GM21447 (cell line): ENCODE results near the gene CASR.
"Not testable (repeated sequence)": the region's sequence is repeated elsewhere in the genome, so short reads cannot be mapped to it uniquely, and the experiment has no call there.

ENCODE experiments used
- ATAC-seq: cut with Tn5 transposase; IDR thresholded peaks from one replicate; pipeline ENCODE4 v1.9.1; 2021; ENCODE audit not compliant: unreplicated experiment

CASR gene, protein sequence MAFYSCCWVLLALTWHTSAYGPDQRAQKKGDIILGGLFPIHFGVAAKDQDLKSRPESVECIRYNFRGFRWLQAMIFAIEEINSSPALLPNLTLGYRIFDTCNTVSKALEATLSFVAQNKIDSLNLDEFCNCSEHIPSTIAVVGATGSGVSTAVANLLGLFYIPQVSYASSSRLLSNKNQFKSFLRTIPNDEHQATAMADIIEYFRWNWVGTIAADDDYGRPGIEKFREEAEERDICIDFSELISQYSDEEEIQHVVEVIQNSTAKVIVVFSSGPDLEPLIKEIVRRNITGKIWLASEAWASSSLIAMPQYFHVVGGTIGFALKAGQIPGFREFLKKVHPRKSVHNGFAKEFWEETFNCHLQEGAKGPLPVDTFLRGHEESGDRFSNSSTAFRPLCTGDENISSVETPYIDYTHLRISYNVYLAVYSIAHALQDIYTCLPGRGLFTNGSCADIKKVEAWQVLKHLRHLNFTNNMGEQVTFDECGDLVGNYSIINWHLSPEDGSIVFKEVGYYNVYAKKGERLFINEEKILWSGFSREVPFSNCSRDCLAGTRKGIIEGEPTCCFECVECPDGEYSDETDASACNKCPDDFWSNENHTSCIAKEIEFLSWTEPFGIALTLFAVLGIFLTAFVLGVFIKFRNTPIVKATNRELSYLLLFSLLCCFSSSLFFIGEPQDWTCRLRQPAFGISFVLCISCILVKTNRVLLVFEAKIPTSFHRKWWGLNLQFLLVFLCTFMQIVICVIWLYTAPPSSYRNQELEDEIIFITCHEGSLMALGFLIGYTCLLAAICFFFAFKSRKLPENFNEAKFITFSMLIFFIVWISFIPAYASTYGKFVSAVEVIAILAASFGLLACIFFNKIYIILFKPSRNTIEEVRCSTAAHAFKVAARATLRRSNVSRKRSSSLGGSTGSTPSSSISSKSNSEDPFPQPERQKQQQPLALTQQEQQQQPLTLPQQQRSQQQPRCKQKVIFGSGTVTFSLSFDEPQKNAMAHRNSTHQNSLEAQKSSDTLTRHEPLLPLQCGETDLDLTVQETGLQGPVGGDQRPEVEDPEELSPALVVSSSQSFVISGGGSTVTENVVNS

DNA sequence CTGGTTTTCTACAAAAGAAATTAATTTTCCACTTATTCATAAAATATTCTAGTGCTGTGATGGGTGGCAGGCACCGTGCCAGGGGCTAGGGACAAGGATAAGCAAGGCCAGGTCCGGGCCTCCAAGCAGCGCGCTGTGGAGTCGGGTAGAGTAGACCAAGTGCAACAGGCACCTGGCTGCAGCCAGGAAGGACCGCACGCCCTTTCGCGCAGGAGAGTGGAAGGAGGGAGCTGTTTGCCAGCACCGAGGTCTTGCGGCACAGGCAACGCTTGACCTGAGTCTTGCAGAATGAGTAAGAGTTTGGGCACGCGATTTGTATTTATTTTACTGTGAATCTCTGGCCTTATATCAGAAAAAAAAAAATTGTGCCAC, at the start of gene CASR:
TSS of gene CASR (plus strand) at position 148 of the 372 bp plus-strand sequence. CDS start 70,522 bp downstream, outside the sequence.
- ATAC-seq: no peak

DNA sequence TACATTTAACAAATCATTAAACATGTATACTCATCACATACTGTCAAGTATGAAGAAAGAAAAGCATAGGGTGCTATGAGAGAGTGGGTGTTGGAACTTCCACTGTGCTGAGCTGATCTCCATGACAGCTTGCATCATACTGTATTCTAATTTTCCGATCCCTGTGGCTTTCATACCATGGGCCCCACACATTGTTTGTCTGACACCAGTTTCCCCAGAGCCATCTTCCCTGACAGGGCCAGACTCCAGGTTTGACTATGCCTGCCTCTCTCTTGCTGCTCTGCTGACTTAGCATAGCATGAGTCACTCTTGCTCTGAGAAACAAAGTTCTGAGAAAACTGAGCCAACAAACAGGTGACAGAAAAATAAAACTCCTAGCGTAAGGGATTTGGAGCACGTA, 37.0 kb upstream of the CASR start:
- peak; percentile 87 for ATAC-seq

- ATAC-seq: no peak
These were observed 34.4 kb upstream of the CASR start for GRCh38 chr3:122148941-122149627.

DNA sequence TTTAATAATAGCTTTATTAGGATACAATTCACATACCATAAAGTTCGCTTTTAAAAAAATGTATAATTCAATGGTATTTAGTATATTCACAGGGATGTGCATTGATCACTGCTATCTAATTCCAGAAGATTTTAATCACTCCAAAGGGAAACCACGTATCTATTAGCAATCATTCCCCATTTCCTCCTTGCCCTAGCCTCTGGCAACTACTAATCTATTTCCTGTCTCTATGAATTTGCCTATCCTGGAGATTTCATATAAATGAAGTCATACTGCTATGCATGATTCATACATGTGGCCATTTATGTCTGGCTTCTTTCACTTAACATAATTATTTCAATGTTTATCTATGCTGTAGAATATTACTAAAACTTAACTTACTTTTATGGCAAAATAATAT, 32.0 kb upstream of the CASR start:
- no peak for ATAC-seq

DNA sequence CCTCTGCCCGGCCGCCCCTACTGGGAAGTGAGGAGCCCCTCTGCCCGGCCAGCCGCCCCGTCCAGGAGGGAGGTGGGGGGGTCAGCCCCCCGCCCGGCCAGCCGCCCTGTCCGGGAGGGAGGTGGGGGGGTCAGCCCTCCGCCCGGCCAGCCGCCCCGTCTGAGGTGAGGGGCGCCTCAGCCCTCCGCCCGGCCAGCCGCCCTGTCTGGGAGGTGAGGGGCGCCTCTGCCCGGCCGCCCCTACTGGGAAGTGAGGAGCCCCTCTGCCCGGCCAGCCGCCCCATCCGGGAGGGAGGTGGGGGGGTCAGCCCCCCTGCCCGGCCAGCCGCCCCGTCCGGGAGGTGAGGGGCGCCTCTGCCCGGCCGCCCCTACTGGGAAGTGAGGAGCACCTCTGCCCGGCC, 18.5 kb upstream of the CASR start:
- ATAC-seq: not testable (repeated sequence)

GRCh38 chr3:122167630-122168029, 15.8 kb upstream of the CASR start:
- no peak for ATAC-seq

GRCh38 chr3:122168044-122168443, 15.4 kb upstream of the CASR start:
- ATAC-seq: no peak

DNA sequence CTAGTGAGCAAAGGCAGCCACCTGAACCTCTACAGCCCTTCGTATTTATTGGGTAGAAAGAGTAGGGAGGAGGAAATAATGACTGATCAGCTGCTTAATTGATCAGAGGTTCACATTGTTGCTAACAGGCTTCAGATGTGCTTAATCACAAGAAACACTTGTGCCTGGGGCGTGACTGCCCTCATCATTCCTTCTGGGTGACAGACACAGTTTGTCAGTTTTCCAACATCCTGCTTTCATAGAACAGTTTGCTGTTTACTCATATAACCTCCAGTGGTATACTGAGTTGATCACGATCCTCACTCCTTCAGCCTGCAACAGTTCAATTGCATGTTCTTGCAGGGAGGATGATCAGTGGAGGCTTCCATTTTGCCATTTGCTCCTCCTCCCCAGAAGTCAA, 13.6 kb upstream of the CASR start:
- no peak for ATAC-seq

GRCh38 chr3:122171361-122171760, 12.1 kb upstream of the CASR start:
- ATAC-seq: not testable (repeated sequence)

DNA sequence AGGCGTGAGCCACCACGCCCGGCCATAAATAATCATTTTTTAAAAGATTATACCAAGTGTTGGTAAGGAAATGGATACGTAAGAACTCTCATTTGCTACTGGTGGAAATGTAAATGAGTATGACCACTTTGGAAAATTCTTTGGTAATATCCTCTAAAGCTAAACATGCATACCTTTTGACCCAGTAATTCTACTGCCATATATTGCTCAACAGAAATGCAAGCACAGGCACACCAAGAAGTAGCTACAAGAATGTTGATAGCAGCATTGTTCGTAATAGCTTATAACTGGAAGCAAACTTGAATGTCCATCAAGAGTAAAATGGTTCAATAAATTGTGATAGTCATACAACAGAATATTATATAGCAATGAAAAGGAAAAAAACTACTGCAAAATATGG, 4.8 kb upstream of the CASR start:
- ATAC-seq: no peak

DNA sequence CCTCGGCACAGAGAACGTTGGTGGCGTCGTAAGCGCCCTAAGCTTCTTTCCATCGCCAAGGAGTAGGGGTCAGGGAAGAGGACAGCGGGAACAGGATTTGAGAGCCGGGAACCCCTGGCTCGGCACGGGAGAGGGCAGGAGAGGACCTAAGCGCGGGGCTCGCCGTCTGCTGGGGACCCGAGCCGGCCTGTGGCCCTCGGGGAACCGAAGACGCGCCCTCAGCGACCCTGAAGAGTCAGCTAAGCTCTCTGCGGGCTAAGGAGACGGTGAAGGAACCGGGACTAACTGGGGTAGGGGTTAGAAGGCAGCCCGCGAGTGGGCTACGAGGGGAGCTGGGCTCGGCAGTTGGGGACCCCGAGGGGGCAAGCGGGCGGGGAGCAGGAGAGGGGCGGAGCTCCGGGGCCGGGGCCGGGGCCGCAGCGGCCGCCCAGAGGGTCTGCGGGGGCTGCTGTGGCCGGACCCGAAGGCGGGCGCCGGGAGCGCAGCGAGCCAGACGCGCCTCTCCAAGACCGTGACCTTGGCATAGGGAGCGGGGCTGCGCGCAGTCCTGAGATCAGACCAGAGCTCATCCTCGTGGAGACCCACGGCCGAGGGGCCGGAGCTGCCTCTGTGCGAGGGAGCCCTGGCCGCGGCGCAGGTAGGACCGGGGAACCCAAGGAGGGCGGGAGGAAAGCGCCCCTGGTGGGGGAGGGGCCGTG, 574 bp downstream of the CASR start:
- no peak for ATAC-seq

DNA sequence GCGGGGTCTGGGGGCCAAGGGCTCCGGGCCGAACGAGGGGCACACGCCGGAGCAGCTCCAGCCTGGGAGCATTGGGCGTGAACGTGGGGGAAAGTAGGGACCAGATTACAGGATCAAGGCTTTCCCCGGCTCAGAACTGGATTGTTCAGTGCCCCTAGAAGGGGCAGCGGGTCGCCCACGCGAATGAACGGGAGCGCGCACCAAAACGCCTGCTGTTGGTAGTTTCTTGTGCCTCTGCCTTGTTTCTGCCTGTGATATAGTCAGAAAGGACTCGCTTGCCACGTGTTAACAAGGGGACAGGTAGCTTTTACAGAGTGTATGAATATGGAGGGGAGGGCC, 1.1 kb downstream of the CASR start:
- ATAC-seq: no peak

DNA sequence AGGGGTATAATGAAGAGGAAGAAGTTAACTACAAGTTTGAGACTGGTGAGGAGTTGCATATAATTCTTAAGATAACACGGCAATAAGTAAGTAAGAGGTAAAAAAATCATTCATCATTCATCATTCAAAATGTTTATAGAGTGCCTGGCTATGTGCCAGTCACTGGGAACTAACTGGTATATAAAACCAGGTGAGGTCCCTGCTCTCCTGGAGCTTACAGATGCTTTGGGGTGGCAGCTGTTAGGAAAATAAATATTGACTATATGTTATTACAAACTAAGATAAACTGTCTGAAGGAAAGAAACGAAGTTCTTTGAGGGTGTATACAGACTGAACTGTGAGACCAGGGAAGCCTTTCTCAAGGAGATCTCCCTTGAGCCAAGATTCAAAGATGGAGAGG, 2.9 kb downstream of the CASR start:
- ATAC-seq: no peak

- no peak for ATAC-seq
These were observed 5.3 kb downstream of the CASR start for GRCh38 chr3:122188737-122189136.

DNA sequence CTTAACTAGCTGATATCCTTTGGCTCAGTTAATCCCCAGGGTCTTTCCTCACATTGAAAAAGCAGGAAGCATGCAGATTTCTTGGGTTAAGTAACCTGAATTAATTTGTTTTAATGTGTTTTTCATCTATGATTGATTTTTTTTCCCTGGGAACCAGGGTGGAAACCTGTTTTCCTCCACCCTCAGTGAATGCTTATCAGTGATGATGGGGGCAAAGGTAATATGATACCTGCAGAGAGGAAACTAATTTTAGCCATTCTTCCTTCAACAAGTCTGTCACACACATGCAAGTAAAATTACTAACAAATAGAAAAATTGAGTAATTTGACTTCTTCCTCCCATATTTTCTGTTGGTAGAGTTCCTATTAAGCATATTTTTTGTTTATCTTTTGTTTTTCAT, 5.9 kb downstream of the CASR start:
- ATAC-seq: no peak

GRCh38 chr3:122190525-122190924, 7.1 kb downstream of the CASR start:
- ATAC-seq: no peak

DNA sequence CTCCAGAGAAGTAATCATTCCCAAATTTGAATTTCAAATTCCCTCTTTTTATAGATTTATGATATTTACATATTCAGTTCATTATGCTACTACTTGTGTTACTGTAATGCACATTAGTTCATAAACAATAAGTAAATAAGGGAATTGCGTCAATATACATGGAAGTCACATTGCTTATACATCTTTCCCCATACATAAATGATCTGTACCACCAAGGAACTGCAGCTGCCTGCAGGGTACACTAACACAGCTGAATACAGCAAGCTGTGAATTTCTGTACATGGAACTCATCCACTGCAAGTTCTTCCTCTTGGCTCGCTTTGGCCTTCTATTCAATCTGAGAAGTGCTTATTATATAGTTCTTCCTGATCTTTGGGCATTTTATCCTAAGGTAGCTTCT, 15.5 kb downstream of the CASR start:
- ATAC-seq: no peak

GRCh38 chr3:122199552-122199951, 16.1 kb downstream of the CASR start:
- no peak for ATAC-seq

GRCh38 chr3:122200661-122201060, 17.2 kb downstream of the CASR start:
- ATAC-seq: no peak

GRCh38 chr3:122201476-122201875, 18.0 kb downstream of the CASR start:
- not testable (repeated sequence) for ATAC-seq

GRCh38 chr3:122208579-122208978, 25.1 kb downstream of the CASR start:
- ATAC-seq: no peak
